Measurements from ENCODE around the gene C2orf15. TPM values are rescaled to one million over a fixed set of nuclear protein-coding genes. Genes with fewer than 3 reads are reported as not detected.
"Not testable (repeated sequence)": the region's sequence is repeated elsewhere in the genome, so short reads cannot be mapped to it uniquely, and the experiment has no call there.

C2orf15 gene, protein sequence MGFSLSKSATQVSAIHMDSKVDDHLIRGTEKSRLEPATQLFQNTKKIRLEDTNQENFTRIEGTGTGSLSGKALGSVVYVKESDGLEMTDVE
- total RNA-seq: 1.4 TPM

DNA sequence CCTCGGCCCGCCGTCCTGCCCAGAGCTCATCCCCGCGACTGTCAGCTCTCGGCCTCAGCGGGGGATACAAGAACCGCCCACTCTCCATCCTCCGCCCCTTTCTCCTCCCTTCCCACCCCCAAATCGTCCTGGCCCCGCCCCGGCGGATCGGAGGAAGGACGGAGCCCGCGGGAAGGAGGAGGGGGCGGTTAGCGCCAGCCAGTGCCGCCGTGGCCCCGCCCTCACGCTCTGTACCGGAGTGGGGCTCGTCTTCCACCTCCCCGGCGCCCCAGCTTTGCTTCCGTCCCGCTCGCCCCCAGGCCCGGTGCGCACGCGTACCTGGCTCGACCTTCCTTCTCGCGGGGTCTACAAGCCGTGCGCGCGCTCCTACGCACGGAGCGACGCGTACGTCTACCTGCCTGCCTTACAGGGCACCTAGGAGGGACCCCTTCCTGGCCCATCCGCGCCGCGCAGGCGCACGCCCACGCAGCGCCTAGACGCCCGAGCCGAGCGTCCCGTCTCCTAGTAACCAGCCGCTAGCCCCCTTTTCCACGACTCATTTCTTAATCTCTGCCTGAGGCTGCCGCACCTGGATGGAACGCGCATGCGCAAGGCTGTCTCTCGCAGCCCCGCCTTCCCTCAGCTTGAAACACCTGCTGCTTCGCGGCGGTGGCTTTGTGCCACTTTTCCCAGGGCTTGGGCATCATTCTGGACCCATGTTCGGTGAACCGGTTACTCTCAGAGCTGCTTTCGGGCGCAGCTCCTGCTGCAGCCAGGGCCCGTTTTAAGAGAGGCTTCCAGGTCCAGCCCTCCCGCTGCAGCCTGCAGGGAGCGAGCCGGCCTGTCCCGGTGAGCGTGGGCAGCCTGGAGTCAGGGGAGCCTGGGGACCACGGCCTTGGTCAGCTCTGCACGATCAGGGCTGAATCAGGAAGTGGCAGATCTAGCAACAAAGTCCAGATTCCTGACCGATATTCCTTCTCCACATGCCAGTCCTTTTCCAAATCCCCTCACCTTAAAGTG is at the start of gene C2orf15:
C2orf15 (plus strand) TSS at position 598 of the 999 bp plus-strand sequence. CDS start 8,852 bp downstream, outside the sequence.
- peak; percentile 69 for DNase-seq

DNA sequence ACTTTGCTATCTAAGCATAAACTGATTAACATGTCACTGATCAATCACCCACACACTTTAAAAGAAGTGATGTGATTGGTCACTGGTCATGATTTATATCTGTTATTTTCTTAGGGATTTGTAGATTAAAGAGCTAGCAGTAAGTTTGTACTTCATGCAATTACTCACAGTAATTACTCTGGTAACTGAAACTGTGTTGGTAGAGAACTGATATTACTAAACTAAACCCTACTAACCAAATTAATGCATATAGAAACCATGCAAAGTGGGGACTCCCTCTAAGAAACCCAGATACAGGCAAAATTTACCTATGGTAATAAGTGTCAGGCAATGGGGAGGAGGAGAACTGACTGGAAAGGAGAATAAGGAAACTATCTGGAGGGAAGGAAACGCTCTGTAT is 44.8 kb upstream of the C2orf15 start:
- DNase-seq: no peak

DNA sequence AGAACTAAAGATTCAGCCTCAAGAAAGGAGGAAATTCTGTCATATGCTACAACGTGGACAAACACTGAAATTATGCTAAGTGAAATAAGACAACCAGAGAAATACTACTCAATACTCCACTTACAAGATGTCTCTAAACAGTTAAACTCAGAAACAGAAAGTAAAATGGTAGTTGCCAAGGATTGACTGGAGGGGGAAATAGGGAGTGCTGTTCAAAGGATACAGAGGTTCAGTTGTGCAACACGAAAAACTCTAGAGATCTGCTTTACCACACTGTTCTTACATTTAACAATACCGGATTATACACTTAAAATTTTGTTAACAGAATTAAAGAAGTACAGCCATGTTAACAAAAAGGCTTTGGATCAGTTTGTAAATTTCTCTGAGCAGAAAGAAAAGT is 39.8 kb upstream of the C2orf15 start:
- peak; percentile 48 for DNase-seq

DNA sequence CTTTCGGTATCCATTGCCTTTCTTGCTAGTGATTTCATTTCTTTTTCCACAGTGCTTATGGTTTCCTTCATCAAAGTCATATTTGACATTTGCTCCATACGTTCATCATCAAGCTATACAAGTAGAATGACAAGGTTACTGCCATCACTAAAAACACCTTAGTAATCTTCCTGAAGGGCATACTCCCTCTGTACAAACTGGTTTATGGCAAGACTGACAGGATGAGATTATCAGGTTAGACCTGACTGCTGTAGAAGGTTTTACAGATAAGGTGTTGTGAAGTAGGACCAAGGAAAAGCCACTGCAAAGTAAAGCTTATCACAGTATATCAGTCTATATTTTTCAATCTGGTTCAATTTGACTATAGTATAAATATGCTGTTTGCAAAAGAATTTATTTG is 37.5 kb upstream of the C2orf15 start:
- DNase-seq: no peak

DNA sequence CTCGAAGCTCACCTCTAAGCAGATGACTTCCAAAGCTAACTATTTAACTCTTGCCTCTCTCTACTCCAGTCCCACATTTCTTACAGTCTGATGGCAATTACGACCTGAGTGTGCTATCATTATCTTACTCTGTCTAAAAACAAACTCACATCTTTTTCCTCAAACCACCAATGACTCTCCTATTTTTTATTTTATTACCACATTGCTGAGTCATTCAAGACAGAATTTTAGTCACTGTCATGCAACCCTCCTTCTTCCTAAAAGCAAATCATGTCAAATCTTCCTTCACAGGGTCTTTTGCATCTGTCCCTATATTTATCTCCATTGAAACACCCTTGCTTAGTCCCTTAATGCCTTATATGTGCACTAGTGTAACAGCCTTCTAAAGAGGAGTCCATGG is 34.6 kb upstream of the C2orf15 start:
- no peak for DNase-seq

DNA sequence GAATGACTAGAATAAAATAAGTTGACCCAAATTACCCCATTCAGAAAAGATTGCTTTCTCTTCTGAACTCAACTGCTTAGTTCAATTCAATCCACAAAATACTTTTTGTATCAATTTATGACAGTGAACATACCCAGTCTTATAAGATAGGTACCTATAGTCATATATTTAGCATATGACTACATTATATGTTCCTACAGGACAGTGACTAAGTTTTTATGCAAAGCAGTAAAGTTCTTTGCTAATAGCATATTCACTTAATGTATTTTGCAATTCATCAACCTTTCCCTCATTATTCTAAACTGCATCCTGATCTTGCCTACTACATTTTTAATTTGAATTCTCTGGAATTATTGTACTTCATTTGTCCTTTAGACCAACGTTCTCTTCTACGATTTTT is 30.3 kb upstream of the C2orf15 start:
- DNase-seq: no peak

DNA sequence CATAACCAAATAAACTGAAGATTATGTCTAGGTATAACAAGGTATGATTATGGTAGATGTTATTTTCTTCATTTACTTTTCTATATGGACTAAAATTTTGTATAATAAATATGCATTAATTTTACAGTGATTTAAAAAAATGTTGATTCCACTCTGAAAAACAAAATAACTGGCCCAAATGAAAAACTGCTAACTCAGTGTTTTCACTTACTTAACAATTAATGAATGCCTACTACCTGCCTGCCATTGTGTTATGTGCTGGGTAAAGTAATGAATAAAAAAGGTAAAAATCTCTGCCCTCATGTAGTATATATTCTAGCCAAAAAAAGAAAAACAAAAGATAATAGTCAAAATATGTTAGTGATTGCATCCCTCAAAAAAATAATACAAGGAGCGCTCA is 29.6 kb upstream of the C2orf15 start:
- no peak for DNase-seq

DNA sequence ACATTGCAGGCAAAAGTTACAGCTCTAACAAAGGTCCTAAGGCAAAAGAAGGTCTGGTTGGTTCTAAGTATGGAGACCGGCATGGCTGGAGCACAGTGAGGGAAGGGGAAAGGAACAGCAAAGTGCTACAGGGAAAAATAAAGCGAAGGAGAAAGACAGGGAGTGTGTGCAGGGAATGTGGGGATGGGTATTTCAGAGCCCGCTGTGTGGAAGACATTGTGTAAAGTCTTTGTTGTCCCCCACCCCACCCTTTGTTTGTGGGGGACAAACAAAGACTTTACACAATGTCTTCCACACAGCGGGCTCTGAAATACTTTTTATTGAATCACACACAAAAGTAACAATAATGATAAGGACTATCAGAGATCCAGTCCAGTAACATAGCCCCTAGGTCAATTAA is 28.9 kb upstream of the C2orf15 start:
- no peak for DNase-seq

DNA sequence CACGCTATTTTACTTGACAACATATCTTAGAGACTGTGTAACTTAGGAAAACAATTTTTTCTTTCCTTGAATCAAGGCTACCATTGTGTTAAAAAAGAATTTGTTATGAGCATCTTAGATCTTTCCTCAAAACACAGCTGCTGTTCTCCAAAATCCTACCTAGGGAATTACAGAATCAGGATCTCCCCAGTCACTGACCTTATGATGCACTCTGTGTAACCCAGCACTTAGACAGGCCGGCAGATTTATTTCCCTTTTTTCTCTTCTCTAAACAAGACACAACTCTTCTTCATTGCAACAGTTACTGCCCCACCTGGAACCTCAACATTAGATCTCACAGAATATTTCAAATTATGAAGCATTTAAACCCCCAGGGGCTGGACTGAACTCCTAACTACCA is 13.5 kb upstream of the C2orf15 start:
- DNase-seq: no peak

DNA sequence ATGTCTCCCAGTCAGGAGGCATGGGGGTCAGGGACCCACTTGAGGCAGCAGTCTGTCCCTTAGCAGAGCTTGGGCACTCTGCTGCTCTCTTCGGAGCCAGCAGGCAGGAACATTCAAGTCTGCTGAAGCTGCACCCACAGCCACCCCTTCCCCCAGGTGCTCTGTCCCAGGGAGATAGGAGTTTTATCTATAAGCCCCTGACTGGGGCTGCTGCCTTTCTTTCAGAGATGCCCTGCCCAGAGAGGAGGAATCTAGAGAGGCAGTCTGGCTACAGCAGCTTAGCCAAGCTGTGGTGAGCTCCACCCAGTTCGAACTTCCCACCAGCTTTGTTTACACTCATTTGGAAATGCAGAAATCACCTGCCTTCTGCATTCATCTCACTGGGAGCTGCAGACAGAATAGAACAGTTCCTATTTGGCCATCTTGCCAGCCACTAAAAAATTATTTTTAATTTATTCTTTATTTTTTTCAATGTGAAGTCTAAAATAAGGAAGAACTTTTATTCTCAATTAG is 6.4 kb upstream of the C2orf15 start:
- not testable (repeated sequence) for DNase-seq

DNA sequence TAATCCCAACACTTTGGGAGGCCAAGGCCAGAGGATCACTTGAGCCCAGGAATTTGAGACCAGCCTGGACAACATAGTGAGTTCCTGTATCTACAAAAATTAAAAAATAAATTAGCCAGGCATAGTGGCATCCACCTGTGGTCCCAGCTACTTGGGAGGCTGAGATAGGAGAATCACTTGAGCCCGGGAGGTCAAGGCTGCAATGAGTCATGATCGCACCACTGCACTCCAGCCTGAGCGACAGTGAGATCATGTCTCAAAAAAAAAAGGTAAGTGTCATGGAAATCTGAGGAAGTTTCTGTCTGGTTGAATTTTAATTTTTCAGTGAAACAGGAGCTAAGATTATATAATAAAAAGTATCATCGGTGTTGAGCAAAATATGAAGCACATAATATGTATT is 2.5 kb upstream of the C2orf15 start:
- DNase-seq: no peak

DNA sequence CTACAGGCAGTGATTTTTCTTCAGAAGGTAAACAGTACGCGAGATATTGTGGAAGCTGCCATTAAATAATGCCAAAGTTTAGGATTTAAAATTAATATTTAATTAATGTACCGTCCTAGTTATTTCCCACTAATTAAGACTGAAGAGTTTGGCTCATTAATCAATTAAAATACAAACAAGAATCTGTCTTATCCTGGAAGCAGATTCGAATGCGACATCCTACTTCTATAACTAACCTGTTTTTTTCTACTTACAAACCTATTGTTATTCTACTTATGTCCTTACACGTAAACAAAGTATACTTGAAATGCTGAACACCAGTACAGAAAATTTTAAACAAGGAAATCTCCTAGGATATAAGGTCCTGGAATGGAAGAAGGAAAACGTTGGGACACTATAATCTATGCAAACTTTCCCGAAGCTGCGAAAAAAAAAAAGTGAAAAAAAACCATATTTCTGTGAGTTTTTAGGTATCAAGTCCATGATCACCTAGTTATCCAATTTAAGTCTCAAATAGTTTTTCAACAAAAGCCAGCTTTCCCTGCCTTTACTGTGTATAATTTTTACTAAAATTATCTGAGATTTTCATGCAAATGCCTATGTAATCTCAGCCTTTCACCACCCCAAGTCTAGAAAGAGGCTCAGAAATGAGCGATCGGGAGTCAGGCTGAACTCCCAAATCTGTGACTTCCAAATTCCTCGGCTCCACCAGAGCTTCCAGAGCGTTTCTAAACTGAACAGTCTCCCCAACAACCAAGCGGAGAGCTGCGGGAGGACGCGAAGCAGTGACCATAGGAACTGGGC is 1.2 kb upstream of the C2orf15 start:
- DNase-seq: no peak

DNA sequence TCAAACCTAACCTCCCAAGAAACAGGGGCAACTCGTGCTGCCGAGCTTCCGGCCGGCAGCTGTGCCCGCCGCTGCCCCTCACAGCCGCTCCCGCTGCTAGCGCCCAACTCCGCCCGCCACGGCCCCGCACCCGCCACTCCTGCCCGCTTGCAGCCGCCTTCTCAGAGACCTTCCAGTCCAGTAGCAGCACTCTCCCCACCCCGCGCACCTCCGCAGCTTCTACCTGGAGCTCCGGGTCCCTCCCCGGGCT is 722 bp upstream of the C2orf15 start:
- no peak for DNase-seq

DNA sequence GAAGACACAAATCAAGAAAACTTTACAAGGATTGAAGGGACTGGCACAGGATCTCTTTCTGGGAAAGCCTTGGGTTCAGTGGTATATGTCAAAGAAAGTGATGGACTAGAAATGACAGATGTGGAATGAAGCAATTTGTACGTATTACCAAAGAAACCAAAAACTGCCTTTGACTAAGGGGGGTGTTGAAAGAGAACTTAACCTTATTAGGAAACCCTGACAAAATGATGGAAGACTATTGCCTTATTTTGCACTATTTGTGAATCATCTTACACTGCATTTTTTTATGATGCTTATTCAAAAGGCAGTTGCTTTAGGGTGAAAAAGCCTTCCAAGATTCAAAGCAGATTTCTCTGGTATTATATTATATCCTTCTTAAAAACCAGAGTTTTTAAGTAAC is 9.2 kb downstream of the C2orf15 start:
- DNase-seq: no peak

DNA sequence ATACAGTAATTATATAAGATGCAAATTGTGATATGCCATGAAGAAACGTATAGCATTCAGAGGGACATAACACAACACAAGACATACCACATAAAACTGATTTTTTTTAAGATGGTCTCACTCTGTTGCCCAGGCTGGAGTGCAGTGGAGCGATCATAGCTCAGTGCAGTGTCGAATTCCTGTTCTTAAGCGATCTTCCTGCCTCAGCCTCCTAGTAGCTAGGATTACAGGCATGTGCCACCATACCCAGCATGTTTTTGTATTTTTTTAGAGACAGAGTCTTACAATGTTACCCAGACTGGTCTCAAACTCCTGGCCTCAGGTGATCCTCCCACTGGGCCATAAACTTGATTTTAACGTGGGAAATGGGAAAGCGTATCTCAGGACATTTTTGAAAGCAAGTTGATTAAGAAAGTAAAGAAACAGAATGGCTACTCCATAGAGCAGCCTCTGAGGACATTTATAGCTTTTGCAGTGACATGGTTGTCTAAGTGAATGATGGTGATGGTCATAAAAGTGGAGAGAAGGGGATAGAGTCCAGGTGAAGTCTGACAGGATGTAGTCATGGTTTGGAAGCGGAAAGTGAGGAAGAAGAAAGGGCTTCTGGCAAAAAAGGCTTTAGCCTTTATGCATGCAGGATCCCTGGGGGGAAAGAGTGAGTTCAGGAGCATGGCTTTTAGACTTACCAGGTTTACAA is 10.8 kb downstream of the C2orf15 start:
- DNase-seq: no peak

DNA sequence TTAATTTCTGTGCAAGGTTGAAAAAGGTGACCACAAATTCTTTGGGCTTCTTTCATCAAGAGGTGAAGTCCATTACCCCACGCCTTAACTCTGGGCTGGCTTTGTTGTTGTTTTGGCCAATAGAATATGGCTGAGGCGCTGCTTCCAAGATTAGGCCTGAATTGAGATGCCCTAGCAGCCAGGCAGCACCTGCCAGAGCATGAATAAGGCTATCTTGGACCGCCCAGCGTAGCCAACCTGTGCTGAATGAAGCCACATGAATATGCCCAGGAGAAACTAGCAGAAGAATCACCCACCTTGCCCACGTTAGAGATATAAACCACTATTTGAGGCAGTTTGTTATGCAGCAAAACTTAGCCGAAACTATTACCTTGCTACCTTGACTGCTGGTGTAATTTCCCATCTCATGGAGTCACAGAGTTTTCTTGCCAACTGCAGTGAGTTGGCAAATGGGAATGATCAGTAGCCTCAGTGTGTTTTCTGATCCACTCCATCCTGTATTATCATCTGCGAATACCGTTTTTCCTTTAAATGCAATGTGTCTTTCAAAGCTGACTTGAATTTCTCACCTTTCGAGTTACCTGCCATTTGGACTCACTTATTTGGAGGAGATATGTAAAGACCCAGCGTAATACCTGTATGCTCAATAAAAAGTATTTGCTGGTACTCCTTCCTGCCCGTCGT is 12.6 kb downstream of the C2orf15 start:
- no peak for DNase-seq

DNA sequence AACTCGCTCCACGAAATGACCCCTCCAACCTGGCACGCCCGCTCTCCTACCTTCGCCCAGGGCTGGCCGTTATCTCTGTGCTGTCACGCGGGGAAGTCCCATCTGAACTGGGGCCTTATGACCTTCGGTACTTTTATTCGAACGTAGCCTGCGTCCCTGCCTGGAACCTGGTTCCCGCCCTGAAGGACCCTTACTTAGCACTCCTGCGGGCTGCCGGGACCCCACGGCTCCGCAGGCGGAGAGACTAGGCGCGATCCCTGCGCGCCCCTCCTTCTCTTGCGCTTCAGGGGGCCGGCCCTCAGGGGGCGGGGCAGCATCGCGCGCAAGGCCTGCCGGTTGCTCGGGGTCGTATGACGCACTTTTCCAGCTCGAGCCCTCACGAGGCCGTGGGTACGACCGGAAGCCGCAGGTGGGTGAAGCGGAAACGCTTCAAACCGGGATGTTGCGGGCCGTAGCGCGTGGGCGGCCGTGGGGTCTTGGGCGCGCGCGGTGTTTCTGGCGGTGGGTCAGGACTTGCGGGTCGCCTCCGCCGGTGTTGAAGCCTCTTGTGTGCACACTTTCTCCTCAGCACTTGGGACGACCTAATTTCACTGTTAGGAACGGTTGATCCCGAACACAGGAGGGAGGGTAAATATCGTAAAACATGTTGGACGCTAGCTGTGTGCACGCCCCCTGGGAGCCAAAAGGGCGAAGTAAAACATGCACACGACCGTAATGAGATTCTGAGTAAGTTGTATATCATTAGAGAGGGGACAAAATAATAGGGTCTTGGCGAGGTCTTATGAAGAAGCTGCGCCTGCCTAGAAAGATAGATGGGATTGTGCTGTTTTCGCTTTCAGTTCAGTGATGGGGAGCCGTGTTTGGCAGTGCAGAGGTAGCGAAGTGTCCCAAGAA is 13.4 kb downstream of the C2orf15 start, which contains the start of the genes LIPT1 and TSGA10:
LIPT1 (plus strand) TSS at position 325 of the 894 bp plus-strand sequence. CDS start 6,991 bp downstream, outside the sequence.
TSGA10 (minus strand) TSS at position 300 of the 894 bp plus-strand sequence. CDS start 45,503 bp downstream, outside the sequence.
- peak; percentile 87 for DNase-seq

DNA sequence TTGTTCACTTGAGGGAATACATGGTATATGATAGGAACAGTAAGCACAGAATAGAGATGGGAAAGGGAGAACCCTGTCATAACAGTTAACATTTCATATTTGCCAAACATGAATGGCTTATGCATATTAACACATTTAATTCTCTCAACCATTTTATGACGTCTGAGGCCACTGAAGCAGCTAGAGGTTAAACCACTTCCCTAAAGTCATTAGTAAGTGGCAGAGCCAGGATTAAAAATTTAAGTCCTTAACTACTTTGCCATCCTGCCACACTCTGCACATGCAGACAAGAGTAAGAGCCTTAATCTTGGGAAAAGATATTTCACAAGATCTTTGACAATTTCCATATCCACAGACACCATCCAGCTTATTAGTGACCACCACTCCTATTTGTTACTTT is 15.4 kb downstream of the C2orf15 start:
- DNase-seq: no peak

DNA sequence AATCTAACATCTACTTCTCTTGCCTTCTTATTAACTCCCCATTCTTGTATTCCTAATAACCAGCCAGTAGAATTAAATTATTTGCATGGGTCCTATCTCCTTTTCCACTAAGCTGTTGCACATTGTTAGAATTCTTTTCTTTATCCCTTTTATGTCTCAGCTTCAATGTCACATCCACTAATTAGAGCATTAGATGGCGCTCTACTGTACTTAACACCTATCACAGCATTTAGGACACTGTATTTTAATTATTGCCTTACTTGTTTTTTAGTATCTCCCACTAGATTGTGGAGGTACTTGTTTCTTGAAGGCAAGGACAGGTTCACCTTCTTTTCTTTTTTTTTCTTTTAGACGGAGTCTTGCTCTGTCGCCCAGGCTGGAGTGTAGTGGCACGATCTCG is 17.1 kb downstream of the C2orf15 start:
- no peak for DNase-seq

DNA sequence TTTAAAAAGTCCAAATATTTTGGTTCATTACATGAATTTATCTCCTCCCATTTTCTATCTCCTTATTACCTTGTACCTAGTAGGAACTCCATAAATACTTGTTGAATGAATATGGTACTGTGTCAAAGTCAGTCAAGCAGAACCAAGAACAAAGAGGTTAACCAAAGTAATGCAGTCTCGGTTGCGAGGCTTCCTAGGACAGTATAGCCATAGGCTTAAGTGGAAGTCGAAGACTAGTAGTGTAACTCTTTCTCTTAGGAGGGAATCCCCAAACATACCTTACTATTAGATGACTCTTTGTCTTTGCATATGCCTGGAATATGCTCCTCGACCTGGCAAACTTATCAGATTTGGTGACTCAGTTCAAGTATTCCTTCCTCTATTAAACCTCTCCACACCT is 18.1 kb downstream of the C2orf15 start:
- DNase-seq: no peak

DNA sequence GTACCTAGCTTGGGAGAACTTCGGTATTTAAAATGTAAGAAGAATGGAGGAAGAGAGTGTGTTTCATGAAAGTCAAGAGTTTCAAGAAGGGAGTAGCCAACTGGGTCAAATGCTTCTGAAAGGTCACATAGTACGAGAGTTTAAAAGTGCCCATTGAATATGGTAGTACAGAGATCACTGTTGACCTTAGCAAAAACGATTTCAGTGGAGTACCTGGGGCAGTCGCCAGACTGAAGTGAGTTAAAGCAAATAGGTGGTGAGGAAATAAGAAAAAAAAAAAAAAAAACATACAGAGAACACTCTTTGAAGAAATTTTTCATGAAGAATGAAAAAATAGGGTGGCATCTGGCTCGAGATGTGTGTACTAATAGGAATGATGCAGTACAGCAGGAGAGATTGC is 24.7 kb downstream of the C2orf15 start:
- no peak for DNase-seq
